NCI-H1417 (cell line): Measurements from ENCODE around the gene DGKG.
A peak's percentile ranks its signal among the peaks of the same experiment; 100 is the strongest.

Experiments used
- DNase-seq, 3 experiments: peaks; one replicate each; lab custom pipeline; 2025; lab: John Stamatoyannopoulos, UW

Gene DGKG

DNA sequence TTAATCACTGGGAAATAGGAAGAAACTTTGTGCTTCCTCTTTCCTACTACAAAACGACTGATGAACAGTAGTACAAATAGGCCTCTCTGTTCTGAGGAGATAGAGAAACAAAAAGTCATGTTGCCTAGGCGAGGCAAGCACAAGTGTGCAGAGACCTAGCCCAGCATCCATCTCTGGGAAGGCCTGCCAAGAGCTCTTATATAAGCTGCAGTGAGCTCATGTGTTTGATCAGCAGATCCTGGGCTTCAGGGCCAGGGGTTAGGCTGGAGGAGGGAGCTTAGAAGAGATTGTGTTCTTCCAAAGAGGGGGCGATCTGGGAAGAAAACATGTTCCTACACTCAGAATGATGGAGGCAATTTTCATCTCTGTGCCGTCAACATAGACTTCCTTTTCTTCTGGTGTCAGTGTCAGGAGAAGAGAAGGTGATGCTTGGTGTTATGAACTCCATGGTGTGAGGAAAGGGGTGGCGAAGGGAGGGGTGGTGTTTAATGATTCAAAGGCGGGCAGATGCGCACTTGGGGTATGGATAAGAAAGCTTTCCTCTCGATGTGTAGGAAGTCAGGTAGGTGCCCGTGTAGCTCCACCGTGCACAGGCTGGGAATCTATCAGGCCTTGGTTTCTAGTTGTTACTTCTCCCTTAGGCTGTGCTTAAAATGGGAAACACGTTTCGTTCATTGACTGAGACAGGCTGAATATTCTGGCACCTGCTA is 223.6 kb downstream of the DGKG start:
- DNase-seq = no peak

DNA sequence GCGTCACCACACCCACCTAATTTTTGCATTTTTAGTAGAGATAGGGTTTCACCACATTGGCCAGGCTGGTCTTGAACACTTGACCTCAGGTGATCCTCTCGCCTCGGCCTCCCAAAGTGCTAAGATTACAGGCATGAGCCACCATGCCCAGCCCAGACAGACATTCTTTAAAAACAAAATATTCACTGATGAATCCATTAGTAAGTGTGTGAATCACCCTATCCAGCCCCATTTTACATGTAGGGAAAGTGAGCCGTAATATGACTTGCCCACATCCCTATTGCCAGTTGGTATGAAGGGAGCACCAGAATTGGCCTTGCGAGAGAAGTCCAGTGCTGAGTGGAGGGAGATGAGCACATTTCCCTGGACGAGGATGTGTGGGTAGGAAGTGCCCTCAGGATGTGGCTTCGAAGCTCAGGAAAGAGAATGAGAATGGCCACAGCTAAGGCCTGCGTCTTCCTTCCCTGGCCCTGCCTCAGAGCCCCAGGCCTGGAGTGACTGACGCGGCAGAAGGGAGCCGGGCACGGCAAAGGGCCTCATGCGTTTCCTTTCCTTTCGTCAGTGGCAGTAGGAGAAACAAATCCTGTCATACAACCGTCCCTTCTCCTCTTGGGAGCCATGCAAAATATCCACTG is 224.9 kb downstream of the DGKG start:
- no peak for DNase-seq

DNA sequence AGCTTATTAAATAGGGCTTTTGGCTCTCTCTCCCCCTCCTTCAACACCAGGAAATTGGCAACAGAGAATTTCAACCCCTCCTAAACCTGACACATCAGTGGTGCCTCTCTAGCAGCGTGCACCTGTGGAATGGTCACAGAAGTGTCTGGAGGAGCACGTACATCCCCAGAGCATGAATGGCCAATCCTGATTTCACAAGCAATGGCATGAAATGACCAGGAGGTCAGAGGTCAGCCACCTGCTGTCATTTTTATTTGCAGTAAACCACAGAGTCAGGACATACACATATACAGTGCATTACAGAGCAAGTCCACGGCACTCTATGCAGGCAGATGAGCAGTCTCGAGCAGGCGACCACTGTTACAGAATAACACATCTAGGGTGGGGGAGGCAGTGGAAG is 228.1 kb downstream of the DGKG start:
- no peak for DNase-seq

DNA sequence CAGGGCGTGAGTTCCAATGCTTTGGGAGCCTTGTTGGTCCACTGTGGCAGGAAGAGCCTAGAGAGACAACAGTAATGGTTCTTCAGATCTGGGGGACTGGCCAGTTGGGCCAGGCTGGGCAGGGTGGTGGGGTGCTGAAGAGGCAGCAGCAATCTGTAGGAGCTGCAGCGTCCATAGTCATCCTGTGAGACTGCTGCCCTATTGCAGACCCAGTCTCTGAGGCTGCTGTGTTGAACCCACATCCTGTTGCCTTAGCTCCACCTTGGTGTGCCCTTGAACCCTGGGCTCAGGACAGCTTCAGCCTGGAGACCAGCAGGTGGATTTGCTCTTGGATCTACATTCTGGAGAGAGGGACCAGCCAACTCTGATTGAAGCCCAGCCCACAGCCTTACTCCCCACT is 229.5 kb downstream of the DGKG start:
- DNase-seq = no peak

DNA sequence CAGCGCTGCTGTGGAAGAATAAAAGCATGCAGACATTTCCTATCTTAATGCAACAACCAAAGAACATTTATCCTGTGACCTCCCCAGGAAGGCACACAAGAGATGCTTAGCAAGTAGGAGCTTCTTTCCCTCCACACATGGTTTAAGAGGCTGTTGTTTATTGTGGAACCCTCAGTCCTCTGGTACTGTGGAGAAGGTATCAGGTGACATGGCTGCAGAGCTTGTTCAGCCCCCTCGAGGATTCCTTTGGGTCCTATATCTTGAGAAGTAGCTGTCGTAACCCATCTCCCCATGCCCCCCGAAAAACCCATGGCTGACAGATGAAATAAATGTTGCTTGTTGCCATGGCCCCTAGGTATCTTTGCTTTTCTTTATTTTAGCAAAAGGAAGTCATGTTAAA is 232.8 kb downstream of the DGKG start:
- peak in 1 of 3 experiments; percentile 34 for DNase-seq

DNA sequence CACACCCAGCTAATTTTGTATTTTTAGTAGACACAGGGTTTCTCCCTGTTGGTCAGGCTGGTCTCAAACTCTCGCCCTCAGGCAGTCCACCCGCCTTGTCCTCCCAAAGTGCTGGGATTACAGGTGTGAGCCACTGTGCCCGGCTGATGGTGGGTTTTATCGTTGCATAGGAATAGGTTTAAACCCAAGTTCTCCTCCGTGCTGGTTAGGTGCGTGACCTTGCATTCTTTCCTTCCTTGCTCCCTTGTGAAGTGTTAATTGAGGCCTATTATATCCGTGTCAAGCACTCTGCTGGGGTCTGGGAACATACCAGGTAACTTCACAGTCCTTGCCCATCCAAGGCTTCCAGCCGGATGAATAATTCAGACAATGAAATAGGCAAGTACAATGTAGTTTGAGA is 233.9 kb downstream of the DGKG start:
- no peak for DNase-seq

DNA sequence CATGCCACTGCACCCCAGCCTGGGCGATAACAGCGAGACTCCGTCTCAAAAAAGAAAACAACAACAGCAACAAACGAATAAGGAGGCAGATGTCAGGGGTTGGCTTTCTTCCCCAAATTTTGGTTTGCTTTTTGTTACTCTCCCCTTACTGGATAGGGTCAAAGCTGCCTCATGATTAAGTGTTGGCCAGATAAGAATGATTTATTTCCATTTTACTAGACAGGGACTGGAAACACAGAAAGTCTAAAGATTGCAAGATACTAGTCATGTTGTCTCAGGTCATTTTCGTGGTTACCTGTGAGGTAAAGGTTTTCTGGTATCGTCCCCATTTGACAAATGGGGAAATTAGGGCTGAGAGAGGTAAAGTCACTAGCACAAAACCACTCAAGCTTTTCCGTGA is 234.6 kb downstream of the DGKG start:
- DNase-seq = no peak

DNA sequence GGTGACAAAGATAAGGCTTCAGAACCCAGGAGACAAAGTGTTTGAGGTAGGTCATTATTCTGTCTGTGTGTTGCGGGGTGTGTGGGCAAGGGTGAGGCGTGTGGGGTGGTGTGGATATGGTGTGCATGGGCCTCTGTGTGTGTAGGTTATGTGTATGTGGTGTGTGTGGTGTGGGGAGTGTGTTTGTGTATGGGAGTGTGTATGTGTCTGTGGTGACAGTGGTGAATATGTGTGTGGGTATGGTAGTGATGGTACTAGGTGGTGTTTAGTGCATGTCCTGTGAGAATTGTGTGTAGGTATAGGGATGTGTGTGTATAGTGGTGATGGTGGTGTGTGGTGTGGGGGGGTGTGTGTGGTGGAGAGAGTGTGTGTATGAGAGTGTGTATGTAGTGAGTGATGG is 236.9 kb downstream of the DGKG start:
- no peak for DNase-seq

DNA sequence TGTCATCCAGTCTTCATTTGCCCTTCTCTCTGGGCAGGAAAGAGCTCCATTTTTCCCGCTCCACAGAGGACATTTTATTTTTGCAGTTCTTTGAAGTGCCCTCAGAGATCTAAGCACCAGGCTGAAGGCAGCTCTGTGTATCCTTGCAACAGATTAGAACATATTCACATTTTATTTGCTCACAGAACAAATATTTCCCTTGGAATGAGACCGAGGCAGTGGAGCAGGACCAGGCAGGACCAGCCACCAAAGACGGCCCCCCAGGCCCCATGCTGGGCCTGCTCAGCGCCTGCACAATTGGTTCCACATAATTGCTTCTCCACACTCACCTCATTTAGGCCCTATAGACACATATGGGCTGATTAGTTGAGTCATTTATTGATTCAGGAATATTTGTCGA is 237.4 kb downstream of the DGKG start:
- DNase-seq = peak in 1 of 3 experiments; percentile 22

DNA sequence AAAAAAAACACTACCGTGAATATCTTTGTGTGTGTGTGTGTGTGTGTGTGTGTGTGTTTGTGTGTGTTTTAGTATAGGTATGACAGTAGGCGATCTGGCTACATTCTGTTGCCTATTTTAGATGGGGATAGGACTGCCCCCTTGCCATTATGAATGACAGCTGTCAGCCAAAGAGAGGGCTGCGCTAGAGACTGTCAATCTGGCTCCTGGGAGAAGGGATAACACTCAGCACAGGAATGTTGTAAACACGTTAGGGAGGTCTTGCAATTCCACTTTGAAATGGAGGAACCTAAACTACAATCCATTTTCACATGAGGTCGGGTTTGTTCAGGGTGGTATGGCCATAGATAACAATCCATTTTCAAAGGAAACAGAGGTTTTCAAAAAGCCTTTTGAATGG is 239.0 kb downstream of the DGKG start:
- DNase-seq = no peak

DNA sequence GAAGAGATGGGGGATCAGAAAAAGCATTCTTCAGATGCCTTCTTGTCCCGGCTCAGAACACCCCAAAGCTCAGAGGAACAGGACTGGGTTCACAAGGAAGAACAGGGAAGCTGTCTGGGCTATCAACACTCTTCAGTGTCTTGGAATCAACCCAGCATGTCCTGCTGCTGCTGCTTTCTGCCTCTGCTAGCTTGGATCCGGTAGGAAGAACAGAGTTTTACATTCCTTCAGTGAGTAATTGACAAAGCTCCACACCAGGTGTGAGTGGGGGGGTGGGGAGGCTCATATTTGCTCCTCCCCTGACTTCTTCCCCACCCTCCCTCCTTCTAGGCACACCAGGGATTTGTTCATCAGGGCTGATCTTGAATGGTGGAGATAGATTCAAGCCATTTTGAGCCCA is 240.1 kb downstream of the DGKG start:
- DNase-seq = no peak

DNA sequence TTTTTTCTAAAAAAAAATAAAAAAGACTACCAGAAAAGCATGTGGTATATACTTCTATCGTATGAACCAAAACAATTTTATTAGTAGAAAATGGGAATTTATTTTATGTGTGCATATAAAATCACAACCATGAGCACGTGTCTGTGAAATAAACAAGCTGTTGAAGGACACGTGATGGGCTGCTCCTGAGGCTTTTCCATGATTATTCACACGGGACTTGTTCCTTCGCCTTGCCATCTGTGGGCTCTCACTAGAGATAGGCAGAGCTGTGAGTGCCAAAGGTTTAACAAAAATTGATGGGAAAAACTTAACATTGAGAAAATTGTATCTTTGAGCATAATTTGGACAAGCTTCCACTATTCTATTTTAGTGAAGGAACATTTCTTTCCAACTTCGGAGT is 240.8 kb downstream of the DGKG start:
- no peak for DNase-seq

DNA sequence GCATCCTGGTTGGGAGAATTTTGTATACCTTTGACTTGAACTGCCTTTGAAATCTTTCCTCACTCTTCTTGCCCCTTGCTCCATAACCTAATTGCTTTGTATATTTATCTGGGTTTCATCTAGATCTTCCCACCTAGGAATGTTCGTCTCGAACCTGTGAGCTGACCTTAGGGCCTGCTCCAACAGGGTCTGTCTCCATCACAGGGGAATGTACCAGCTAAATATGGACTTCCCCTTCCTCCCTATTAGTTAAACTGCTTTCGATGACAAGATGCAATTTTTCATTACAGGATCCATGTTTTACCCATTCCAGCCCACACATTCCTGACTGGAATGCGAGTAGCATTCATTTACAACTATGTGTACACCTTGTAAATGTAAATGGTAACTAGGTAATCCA is 242.5 kb downstream of the DGKG start:
- DNase-seq = no peak

DNA sequence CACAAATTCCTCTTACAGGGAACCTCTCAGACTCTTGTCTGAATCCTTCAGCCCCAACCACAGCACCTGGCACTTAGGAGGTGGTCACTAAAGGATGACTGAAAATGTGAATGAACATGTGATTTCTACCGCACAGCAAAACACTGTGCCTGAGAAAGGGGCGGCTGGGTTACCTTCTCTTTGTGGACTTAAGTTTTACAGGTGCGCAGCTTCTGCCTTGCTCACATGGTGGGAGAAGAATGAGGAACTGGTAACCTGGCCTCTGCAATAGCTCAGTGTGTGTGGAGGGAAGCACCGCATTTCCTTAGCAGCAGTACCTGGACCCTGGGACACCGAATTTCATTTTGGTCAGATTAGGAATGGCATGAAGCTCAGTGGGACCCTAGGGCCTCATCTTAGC is 243.3 kb downstream of the DGKG start:
- DNase-seq = no peak

DNA sequence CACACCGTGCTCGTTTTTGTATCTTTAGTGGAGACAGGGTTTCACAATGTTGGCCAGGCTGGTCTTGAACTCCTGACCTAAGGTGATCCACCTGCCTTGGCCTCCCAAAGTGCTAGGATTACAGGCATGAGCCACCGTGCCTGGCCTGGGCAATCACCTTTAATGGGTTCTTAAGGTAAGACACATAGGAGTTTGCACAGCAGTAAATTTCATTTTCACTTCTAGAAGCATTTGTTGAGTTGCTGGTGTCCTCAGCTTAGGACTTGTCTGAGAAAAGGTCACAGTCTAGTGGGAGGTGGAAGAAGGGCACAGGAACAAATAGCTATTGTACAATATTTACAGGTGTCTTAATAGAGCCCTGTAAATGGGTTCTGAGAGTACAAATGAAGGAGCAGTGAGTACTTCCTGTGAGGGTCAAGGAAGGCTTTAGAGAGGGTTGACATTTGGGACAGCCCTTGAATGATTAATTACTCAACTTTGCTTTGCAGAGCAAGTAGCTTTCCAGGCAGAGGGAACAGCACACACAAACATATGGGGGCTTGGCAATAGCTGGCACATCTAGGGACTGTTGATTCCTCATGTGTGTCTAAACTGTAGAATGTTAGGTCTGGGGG is 244.4 kb downstream of the DGKG start:
- DNase-seq = no peak

DNA sequence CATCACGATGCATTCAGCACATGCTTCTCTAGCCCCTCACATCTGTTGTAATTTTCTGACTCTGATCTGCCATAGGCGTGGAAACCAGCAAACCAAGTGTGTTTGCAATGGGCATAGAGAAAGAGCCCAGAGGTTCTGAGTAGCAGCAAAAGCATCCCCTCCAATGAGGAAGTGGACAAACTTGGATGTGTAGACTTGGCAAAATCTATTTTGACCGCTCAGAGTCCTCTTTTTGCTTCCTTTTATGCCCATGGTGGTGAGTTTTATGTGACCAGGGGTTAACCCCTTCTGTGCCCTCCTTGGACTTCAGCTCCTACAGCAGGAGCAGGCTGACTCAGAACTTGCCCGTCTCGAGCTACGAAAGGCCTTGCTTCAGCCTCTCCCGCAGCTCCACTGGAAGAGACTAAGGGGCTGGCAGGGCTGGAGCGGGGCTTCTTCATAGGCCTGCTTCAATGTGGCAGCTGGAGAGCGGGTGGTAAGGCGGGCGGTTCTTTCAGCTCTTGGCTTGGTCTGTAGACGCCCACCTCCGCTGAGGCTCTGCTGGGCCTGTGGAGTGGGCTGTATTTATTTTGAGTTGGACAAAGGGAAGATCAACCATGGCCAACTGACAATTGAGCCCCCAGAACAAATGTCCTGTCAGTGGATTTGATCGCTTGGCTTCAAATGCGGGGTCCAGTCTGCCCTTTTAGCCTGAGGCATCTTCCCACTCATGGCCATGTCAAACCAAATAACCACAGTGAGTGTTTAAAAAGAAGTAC is 246.6 kb downstream of the DGKG start:
- no peak for DNase-seq

DNA sequence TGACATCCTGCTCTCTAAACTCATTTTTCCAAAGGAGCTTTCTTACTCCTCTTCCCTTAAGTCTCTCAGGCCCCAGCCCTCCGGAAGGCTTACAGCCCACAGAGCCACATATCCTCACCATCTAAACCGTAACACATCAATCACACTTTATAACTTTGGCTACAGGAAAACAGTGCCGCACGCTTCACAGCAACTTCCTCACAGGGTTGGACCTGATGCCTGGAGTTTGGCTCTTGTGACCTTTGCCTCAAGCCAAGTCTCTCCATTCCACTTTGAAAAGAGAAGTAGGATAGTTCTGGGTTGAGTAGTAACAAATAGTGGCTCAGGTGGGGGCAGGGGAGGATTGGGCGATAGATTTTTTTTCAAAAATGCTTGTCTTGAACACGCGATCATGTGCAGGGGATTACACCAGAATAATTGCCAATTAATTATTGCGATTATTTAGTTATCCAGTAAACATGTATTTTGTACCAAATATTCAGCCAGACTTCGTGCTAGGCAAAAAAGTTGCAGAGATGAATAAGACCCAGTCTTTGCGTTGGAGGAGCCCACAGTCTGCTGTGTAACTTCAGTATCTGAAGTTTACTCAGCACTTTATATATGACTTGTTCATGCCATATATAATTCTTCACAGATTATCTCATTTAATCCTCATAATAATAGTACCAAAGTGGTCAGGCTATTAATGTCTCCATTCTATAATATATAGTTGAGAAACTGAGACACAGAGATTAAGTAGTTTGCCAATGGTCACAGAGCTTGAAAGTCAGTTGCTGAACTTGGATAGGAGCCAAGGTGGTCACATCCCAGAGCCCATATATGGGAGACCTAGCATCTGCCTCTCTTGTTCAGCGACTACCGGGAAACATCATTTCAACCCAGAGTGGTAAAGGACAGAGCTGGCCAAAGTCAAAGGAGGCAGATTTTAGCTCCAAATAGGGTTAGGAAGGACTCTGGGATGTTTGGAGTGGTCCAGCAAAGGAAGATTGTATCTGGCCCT is 250.8 kb downstream of the DGKG start:
- no peak for DNase-seq

DNA sequence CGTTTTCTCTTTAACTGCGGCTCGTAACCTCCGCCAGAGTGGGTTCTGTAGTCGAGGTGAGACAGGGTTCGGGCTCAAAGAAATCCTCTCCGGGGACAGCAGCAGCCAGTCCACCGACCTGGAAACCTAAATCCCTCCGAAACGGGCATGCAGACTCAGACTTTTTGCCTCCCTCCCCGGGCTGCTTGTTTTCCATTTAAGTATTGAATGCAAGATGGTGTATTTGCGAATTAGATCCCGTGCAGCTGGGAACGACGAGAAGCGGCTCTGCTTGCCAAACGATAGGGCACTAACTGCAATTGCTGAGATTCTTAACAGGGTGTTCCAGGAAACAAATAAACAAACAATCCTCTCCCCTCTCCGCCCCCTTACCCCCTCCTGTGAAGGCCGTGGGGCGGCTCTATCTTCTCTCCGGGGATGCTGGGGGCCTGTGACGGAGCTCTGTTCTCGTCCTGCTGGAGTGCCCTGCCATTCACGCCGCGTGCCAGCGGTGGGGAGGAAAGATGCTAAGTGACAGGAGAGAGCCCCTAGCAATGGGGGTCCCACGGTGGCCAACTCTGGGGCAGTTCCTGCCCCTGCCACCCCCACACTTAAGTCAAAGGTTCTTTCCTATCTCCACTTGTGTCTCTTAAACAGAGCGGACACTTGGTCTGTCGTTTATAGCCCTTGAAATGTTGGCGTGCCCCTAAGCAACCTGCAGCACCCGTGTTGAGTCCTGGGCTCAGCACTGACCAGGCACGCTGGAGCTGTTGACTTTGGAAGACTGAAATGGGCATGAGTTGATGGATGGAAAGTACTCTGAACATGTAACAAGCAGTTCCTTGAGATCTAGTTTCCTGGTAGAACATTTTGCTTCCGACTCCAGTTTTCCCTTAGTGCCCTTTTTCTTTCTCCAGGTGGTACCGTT is 251.9 kb downstream of the DGKG start:
- peak in 2 of 3 experiments; percentile 62 to 74 for DNase-seq

DNA sequence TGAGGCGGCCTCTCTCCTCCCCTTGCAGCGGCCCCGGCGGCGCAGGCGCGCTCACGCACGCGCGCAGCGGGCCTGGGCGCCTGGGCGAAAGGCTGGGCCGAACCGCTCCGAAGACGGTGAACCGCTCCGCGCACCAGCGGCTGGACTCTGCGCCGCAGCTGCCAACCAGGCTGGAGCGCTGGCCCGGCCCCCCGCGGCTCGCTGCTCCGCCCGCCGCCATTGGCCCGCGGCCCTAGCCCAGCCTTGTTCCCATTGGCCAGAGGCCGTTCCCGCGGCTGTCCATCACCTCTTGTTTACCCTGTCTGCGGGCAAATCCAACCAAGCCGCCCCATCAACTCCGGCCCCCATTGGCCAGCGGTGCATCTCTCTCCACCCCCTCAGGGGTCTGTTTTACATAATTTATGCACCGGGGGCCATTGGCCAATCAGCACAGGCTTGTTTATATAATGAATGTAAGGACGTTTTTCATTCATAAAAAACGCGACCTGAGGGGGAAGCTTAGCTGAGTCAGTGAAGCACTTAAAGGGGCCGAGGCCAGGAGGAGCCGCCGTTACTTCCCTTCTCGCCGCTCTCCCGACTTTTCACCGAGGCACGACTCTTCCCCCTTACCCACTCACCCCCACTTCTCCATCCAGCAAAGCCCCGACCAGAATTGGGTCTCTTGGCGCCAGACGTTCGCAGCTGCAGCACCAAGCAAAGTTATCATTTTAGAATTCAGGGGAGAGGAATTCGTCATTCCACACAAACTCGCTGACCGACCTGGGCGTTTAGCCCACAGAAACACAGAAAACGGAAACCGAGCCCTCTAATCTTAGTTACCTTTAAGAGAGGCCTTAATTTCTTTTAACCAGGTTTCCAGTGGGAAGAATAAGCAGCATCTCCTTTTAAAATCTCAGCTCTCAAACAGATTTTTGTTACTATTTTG is 252.8 kb downstream of the DGKG start, which contains the start of gene ETV5:
ETV5 (minus strand) TSS at position 149 of the 925 bp plus-strand sequence. CDS start 3,221 bp downstream, outside the sequence.
- peak; percentile 96 to 100 (median 99) for DNase-seq
